Stimulated activated CD8-positive, alpha-beta memory T cell treated with anti-CD3 and anti-CD28 coated beads, Interleukin-15, amount 100 ng/mL, for 4 hours (primary cell): ENCODE results near the gene ASPSCR1.
"Not testable (repeated sequence)": the region's sequence is repeated elsewhere in the genome, so short reads cannot be mapped to it uniquely, and the experiment has no call there.

Experiments used
- DNase-seq, 2 donors: peaks; one replicate each; pipeline ENCODE4 v3.0.0-alpha.2; 2020; ENCODE audit warnings: low read depth in 2 of 2

Gene ASPSCR1

GRCh38 chr17:81941484-81942166, 35.8 kb upstream of the ASPSCR1 start:
- no peak for DNase-seq

GRCh38 chr17:81942167-81942553, 35.3 kb upstream of the ASPSCR1 start:
- no peak for DNase-seq

- no peak for DNase-seq
Observed at GRCh38 chr17:81944858-81945257, 32.6 kb upstream of the ASPSCR1 start.

GRCh38 chr17:81947189-81947588, 30.2 kb upstream of the ASPSCR1 start, which contains the start of gene MYADML2:
Gene MYADML2 (minus strand): TSS chr17:81947233. CDS start chr17:81941741, 5,492 bp downstream.
- no peak for DNase-seq

- no peak for DNase-seq
Observed at GRCh38 chr17:81948635-81949378, 28.6 kb upstream of the ASPSCR1 start.

GRCh38 chr17:81950501-81950900, 26.9 kb upstream of the ASPSCR1 start:
- DNase-seq, result no peak

- no peak for DNase-seq
Observed at GRCh38 chr17:81951785-81952684, 25.4 kb upstream of the ASPSCR1 start.

GRCh38 chr17:81952792-81953228, 24.6 kb upstream of the ASPSCR1 start:
- no peak for DNase-seq

GRCh38 chr17:81953443-81953842, 24.0 kb upstream of the ASPSCR1 start:
- not testable (repeated sequence) for DNase-seq

- DNase-seq, result no peak
Observed at GRCh38 chr17:81954131-81955057, 23.0 kb upstream of the ASPSCR1 start.

GRCh38 chr17:81955058-81955681, 22.3 kb upstream of the ASPSCR1 start:
- DNase-seq, result no peak

- DNase-seq, result no peak
Observed at GRCh38 chr17:81955756-81956544, 21.5 kb upstream of the ASPSCR1 start.

GRCh38 chr17:81956607-81957589, 20.5 kb upstream of the ASPSCR1 start:
- DNase-seq, result no peak

- DNase-seq, result no peak
Observed at GRCh38 chr17:81957691-81958432, 19.6 kb upstream of the ASPSCR1 start.

- DNase-seq, result no peak
Observed at GRCh38 chr17:81958633-81959342, 18.6 kb upstream of the ASPSCR1 start.

- peak; percentile 43 to 67 for DNase-seq
Observed at GRCh38 chr17:81959362-81960129, 17.9 kb upstream of the ASPSCR1 start.
